ENCODE measurements around the gene CLCN4.

Gene CLCN4

GRCh38 chrX:10152086-10152485, 4.7 kb upstream of the CLCN4 start:
- no peak overlapping the region for H3K4me3 ChIP-seq (ENCODE audit: low read depth, low read length)
- DNase-seq (ENCODE audit: low read depth): no peak
- no peak for TF ChIP-seq CTCF (IDR thresholded peaks at IDR 0.05; ENCODE audit: low read depth, low read length, missing control alignments)

GRCh38 chrX:10155137-10155536, 1.6 kb upstream of the CLCN4 start:
- DNase-seq (ENCODE audit: low read depth): no peak
- no peak for TF ChIP-seq CTCF (IDR thresholded peaks at IDR 0.05; ENCODE audit: low read depth, low read length, missing control alignments)
- no peak overlapping the region for H3K4me3 ChIP-seq (ENCODE audit: low read depth, low read length)

GRCh38 chrX:10157032-10157341, 212 bp downstream of the CLCN4 start:
- no peak for TF ChIP-seq CTCF (IDR thresholded peaks at IDR 0.05; ENCODE audit: low read depth, low read length, missing control alignments)
- no peak overlapping the region; the same call in 1 of the 2 replicates for H3K4me3 ChIP-seq (ENCODE audit: low read depth, low read length)
- no peak for DNase-seq (ENCODE audit: low read depth)

- H3K4me3 ChIP-seq (ENCODE audit: low read depth, low read length): no peak overlapping the region
- no peak for DNase-seq (ENCODE audit: low read depth)
- TF ChIP-seq CTCF (IDR thresholded peaks at IDR 0.05; ENCODE audit: low read depth, low read length, missing control alignments): no peak
Measured at GRCh38 chrX:10157543-10157942, 768 bp downstream of the CLCN4 start.

GRCh38 chrX:10158279-10159144, 1.7 kb downstream of the CLCN4 start:
- no peak for DNase-seq (ENCODE audit: low read depth)
- H3K4me3 ChIP-seq (ENCODE audit: low read depth, low read length): no peak overlapping the region; the same call in 1 of the 2 replicates
- no peak for TF ChIP-seq CTCF (IDR thresholded peaks at IDR 0.05; ENCODE audit: low read depth, low read length, missing control alignments)

GRCh38 chrX:10159145-10159468, 2.3 kb downstream of the CLCN4 start:
- H3K4me3 ChIP-seq (ENCODE audit: low read depth, low read length): no peak overlapping the region
- no peak for TF ChIP-seq CTCF (IDR thresholded peaks at IDR 0.05; ENCODE audit: low read depth, low read length, missing control alignments)
- DNase-seq (ENCODE audit: low read depth): no peak

- TF ChIP-seq CTCF (IDR thresholded peaks at IDR 0.05; ENCODE audit: low read depth, low read length, missing control alignments): no peak
- DNase-seq (ENCODE audit: low read depth): no peak
- no peak overlapping the region for H3K4me3 ChIP-seq (ENCODE audit: low read depth, low read length)
Measured at GRCh38 chrX:10160211-10160610, 3.4 kb downstream of the CLCN4 start.
